Heart left ventricle (tissue), 16 donors: ENCODE results near the gene PLXNA3. TPM values are rescaled to one million over a fixed set of nuclear protein-coding genes. Genes with fewer than 3 reads are reported as not detected.

Source experiments
- ATAC-seq, 4 donors: fragments of 200-7000 bp; cut with Tn5 transposase; one replicate each; pipeline ENCODE4 v1.9.1; 2020 to 2022; ENCODE audit warnings: moderate library complexity in 4 of 4, mild to moderate bottlenecking in 3 of 4, moderate number of reproducible peaks in 1 of 4
- DNase-seq, 5 donors: peaks; one replicate each; pipeline ENCODE4 v3.0.0-alpha.2; 2020
- H3K27ac ChIP-seq, 12 donors: fragments of 200-600 bp; sonication (generic) in 4 of 12; one replicate each; pipeline versions ENCODE4 v1.5.0 to v1.8.0; 2016 to 2022; ENCODE audit warnings: mild to moderate bottlenecking in 2 of 12
- H3K27me3 ChIP-seq, 9 donors: fragments of 200-600 bp; sonication (generic) in 2 of 9; one replicate each; pipeline versions ENCODE4 v1.5.1 to v1.8.0; 2016 to 2022; ENCODE audit warnings: mild to moderate bottlenecking in 3 of 9
- H3K36me3 ChIP-seq, 9 donors: fragments of 200-600 bp; sonication (generic) in 2 of 9; one replicate each; pipeline versions ENCODE4 v1.5.0 to v1.8.0; 2018 to 2022; ENCODE audit warnings: mild to moderate bottlenecking in 2 of 9
- H3K4me1 ChIP-seq, 12 donors: fragments of 200-600 bp; sonication (generic) in 4 of 12; one replicate each; pipeline versions ENCODE4 v1.5.0 to v1.8.0; 2016 to 2022; ENCODE audit warnings: mild to moderate bottlenecking in 3 of 12
- H3K4me3 ChIP-seq, 12 donors: fragments of 200-600 bp; sonication (generic) in 4 of 12; one replicate each; pipeline versions ENCODE4 v1.5.0 to v1.8.0; 2017 to 2022; ENCODE audit warnings: mild to moderate bottlenecking in 9 of 12, moderate library complexity in 4 of 12
- H3K9me3 ChIP-seq, 12 donors: fragments of 200-600 bp; sonication (generic) in 4 of 12; one replicate each; pipeline versions ENCODE4 v1.5.0 to v1.8.0; 2016 to 2022; ENCODE audit warnings: mild to moderate bottlenecking in 1 of 12
- POLR2A ChIP-seq, 2 donors: fragments of 450-650 bp; IDR thresholded peaks; one replicate each; pipeline ENCODE4 v1.6.1; 2017; ENCODE audit warnings: antibody characterized with exemption in 2 of 2, mild to moderate bottlenecking in 2 of 2, moderate library complexity in 2 of 2
- WGBS, 4 donors: extraction: QIAGEN DNeasy Blood & Tissue Kit in 2 of 4; methylation state at CpG; one replicate each; pipeline versions ENCODE4 v1.1.5 to v1.1.7; 2013 to 2018; 5-methylcytosine and 5-hydroxymethylcytosine counted together
- intact Hi-C, 10 donors: fragments of 100-400 bp; cut with DNase I; formaldehyde crosslinking; loops; one replicate each; pipeline versions ENCODE4 v1.11.1 to v1.14.2; 2022
- polyA plus RNA-seq, 2 donors: library from polyadenylated mRNA; stranded (reverse); fragments of 200-250 nt; gene quantifications; one replicate each; pipeline ENCODE4 v1.2.3, GENCODE V29; 2013
- total RNA-seq, 9 donors: library from RNA; depleted of rRNA in 2 of 9; stranded (reverse); fragments of >200 nt in 2 of 9; fragmentation: NEBNext Ultra II Directional in 3 of 9; extraction: Animal tissue kit (Norgen Biotek cat#: 25700) in 3 of 9; gene quantifications; one replicate each; pipeline versions ENCODE4 v1.1.0 to v1.2.4, GENCODE V29; 2016 to 2023
- TF ChIP-seq, protein P1 (sequence below), 12 donors: fragments of 200-600 bp; sonication (generic) in 4 of 12; IDR thresholded peaks; one replicate each; pipeline versions ENCODE4 v1.5.0 to v1.8.0; 2018 to 2022; ENCODE audit warnings: antibody characterized with exemption in 12 of 12, mild to moderate bottlenecking in 5 of 12
- donor health status: ischemic (EF 13 %, LVEDD 7.1; RV severe dilation, severe dysfunction).
- donor health status: healthy with polysubstance abuse.
- donor health status: DM: no; HTN: yes; CAD: no.
- donor health status: DM: no; HTN: no; CAD: no.
- donor health status: ischemic (EF 25% LVEDD 6.9; RV normal size, moderate dysfunction).
- donor health status: ischemic (EF 25% LVEDD 5.7; RV mildly dilated, moderate dysfunction).
- donor health status: healthy.
- donor health status: DM: yes; HTN: yes; CAD: no.
- donor health status: ischemic (EF 35%, LVEDD 5.7; RV mildly dilated, moderate dysfunction).
- donor health status: nonischemic (EF 11% LVEDD 7.7; RV severe dilation, severe dysfunction).
- donor health status: DM: yes; HTN: yes; CAD: no.
- donor health status: PGD.
- donor health status: ischemic (EF 29% LVEDD 5.4; RV normal size, mild dysfunction).
- donor health status: nonischemic (EF 23%, LVEDD 6.1; RV moderate dilation, normal function).

The PLXNA3 gene
- total and polyA plus RNA-seq, 11 donors: 4.7 to 46.6 (median 12.6) TPM

- no peak for ATAC-seq
- WGBS, 4 donors: 81 to 96% (median 87%) methylated on average over 5 of the region's 5 CpGs
- peak in 1 of 5 donors; percentile 4 for DNase-seq
- Histone ChIP-seq H3K36me3 (peaks cover 0 to 9% (median 3%) of the 10 kb centered on the region in 9 donors), H3K4me3 (no peak overlapping the region), H3K27ac (no peak overlapping the region), H3K9me3 (no peaks in the 10 kb centered on the region), H3K4me1 (peaks cover 0 to 36% (median 14%) of the 10 kb centered on the region in 12 donors), H3K27me3 (no peaks in the 10 kb centered on the region)
- intact Hi-C loops: loop anchor here in 1 of 10 donors (5.0 kb wide), 1 partner anchor 39 kb away; the partner anchor contains the start of gene FAM50A
- no peak for TF ChIP-seq POLR2A (IDR thresholded peaks at IDR 0.05)
- TF ChIP-seq, protein P1, sequence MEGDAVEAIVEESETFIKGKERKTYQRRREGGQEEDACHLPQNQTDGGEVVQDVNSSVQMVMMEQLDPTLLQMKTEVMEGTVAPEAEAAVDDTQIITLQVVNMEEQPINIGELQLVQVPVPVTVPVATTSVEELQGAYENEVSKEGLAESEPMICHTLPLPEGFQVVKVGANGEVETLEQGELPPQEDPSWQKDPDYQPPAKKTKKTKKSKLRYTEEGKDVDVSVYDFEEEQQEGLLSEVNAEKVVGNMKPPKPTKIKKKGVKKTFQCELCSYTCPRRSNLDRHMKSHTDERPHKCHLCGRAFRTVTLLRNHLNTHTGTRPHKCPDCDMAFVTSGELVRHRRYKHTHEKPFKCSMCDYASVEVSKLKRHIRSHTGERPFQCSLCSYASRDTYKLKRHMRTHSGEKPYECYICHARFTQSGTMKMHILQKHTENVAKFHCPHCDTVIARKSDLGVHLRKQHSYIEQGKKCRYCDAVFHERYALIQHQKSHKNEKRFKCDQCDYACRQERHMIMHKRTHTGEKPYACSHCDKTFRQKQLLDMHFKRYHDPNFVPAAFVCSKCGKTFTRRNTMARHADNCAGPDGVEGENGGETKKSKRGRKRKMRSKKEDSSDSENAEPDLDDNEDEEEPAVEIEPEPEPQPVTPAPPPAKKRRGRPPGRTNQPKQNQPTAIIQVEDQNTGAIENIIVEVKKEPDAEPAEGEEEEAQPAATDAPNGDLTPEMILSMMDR (IDR thresholded peaks at IDR 0.05): no peak
These were observed 23.1 kb downstream of the PLXNA3 start for GRCh38 chrX:154481195-154481594.

- ATAC-seq (no peak), DNase-seq (peak in 1 of 5 donors; percentile 15)
- H3K27ac ChIP-seq: peak overlapping the region in 1 of 12 donors; percentile 2
- 68 to 72% (median 70%) methylated on average over 14 of the region's 14 CpGs for WGBS, 4 donors
- TF ChIP-seq, protein P1 (IDR thresholded peaks at IDR 0.05): no peak
- no peak for TF ChIP-seq POLR2A (IDR thresholded peaks at IDR 0.05)
- no peaks in the 10 kb centered on the region for H3K9me3 ChIP-seq
- intact Hi-C loops: loop anchor here in 1 of 10 donors (5.0 kb wide), 1 partner anchor 40 kb away; the partner anchor contains the start of gene FAM50A
- peaks cover 0 to 9% (median 3%) of the 10 kb centered on the region in 9 donors for H3K36me3 ChIP-seq
- no peaks in the 10 kb centered on the region for H3K27me3 ChIP-seq
- H3K4me3 ChIP-seq: no peak overlapping the region
- peaks cover 0 to 36% (median 14%) of the 10 kb centered on the region in 12 donors for H3K4me1 ChIP-seq
These were observed 24.0 kb downstream of the PLXNA3 start for GRCh38 chrX:154481911-154482601.

- TF ChIP-seq, protein P1 (IDR thresholded peaks at IDR 0.05): no peak
- no peak for TF ChIP-seq POLR2A (IDR thresholded peaks at IDR 0.05)
- H3K36me3 ChIP-seq: peaks cover 0 to 9% (median 6%) of the 10 kb centered on the region in 9 donors
- H3K27me3 ChIP-seq: no peaks in the 10 kb centered on the region
- peaks cover 0 to 36% (median 14%) of the 10 kb centered on the region in 12 donors for H3K4me1 ChIP-seq
- intact Hi-C loops: loop anchor here in 1 of 10 donors (5.0 kb wide), 1 partner anchor 40 kb away; the partner anchor contains the start of gene FAM50A
- H3K4me3 ChIP-seq: no peak overlapping the region
- H3K27ac ChIP-seq: no peak overlapping the region
- ATAC-seq: no peak
- no peaks in the 10 kb centered on the region for H3K9me3 ChIP-seq
- 68 to 74% (median 71%) methylated on average over 6 to 7 of the region's 7 CpGs for WGBS, 4 donors
- DNase-seq: peak in 1 of 5 donors; percentile 25
These were observed 24.7 kb downstream of the PLXNA3 start for GRCh38 chrX:154482786-154483185.

- no peak for ATAC-seq
These were observed 25.2 kb downstream of the PLXNA3 start for GRCh38 chrX:154483325-154483724.

More at GRCh38 chrX:154483325-154483724, 25.2 kb downstream of the PLXNA3 start:
- TF ChIP-seq POLR2A (IDR thresholded peaks at IDR 0.05): no peak
- TF ChIP-seq, protein P1 (IDR thresholded peaks at IDR 0.05): no peak
- Histone ChIP-seq H3K4me3 (no peak overlapping the region), H3K27me3 (no peaks in the 10 kb centered on the region), H3K4me1 (peaks cover 0 to 31% (median 14%) of the 10 kb centered on the region in 12 donors), H3K9me3 (no peaks in the 10 kb centered on the region), H3K27ac (no peak overlapping the region), H3K36me3 (peaks cover 0 to 9% (median 6%) of the 10 kb centered on the region in 9 donors)
- no peak for DNase-seq
- WGBS, 4 donors: 75 to 85% (median 81%) methylated on average over 7 of the region's 7 CpGs
- intact Hi-C loops: loop anchor here in 1 of 10 donors (5.0 kb wide), 1 partner anchor 41 kb away; the partner anchor contains the start of gene FAM50A
